ENCODE results near the gene DMD.

Gene DMD

DNA sequence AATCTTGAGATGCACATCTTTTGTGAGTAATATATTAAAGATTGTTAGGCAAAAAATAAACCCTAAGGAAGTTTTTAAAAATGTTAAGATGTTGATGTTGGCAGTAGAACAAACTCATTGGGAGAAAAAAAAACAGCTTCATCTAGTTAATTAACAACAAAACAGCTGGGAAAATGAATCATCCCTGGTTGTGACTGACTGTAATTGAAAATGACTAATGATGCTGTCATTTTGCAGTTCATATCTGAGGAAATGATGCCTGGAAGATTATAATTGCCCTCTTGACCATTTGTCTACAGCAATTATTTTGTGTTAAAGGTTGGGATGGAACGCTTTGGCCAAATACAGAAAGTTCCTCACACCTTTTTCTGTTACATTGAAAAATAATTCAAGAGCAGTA is 1379.1 kb downstream of the DMD start:
- no peak for DNase-seq

DNA sequence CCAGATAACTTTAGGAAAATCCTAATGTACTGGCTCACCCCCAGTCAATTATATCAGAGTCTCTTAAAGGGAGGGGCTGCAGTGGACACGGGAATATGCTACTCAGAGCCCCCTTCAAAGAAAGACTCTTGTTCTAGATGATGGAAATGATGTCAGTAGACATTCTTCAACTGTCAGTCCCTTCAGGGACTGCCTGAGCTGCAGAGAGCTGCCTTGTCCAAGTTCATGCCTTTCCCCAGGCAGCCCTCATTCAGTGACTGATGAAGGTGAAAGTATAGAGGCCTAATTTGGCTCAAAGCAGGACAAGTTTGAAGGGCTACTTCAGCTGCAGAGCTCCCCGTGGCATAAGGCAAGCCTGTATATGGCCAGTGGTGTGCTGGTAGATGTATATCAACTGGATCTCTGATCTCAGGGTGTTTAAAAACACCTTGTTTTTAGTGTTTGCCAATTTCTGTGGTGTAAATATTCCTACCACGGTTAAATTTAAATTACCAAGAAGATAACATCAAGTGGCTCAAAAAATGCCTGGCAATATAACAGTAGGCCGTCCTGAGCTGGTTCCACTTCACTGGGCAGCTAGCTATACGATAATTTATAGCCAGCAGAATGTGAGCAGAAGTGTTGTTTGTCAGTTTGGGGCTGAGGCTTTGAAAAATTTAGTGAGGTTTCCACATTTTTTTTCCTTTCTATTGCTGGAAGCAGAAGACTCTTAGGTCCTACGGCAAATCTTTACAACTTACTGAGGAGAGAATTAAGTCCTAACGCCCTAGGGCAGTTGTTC is 1390.7 kb downstream of the DMD start:
- no peak for DNase-seq

DNA sequence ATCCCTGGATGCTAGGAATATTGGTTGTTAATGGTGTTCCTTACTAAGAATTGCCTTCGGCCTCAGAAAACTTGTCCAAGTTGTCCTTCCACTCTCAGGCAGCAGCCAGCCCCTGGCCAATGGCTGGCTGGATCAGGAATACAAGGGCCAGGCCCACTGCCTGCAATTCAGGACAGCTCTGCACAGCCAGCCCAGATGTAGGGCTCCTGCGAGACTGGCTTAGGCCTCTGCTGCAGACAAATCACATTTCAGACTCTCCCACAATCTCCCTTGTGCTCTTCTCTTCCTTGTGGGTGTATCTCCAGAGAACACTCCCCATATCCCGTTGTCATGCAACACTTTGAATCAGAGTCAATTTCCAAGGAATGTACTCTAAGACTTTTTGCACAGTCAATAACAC is 1391.9 kb downstream of the DMD start:
- no peak for DNase-seq

DNA sequence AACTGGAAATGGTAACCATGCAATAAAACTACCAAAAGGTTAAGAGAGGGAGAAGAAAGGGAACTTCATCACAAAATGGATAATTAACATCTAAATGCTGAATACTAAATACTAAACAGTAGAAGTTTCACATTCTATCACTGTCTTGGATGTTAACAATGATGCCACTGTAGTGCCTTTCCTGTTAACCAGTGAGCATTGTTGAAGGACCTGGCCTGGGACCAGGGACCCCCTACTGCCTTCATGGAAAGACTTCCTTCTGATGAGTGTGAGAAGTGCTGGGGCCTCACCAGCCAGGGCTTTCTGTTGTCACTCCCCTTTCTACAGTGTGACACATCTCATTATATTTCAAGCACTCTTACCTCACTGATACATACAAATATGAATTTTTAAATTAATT is 1400.2 kb downstream of the DMD start:
- no peak for DNase-seq

DNA sequence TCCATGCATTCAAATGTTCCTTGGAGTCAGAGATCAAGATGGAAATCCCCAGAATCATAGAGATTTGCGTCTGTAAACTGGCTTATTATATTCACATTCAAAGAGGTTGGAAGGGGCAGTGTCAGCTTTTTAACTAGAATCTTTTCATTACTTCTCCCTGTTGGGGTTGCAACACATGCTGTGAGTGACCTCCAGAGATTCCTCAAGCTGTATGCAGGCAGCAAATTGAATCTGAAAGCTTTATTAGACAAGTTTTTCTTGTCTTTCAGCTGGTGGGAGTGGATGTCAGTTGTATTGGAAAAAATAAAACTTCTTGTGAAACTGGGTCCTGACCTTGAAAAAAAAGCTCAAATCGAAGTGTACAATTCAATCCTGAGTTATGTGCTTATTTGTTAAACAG is 1403.0 kb downstream of the DMD start:
- no peak for DNase-seq

DNA sequence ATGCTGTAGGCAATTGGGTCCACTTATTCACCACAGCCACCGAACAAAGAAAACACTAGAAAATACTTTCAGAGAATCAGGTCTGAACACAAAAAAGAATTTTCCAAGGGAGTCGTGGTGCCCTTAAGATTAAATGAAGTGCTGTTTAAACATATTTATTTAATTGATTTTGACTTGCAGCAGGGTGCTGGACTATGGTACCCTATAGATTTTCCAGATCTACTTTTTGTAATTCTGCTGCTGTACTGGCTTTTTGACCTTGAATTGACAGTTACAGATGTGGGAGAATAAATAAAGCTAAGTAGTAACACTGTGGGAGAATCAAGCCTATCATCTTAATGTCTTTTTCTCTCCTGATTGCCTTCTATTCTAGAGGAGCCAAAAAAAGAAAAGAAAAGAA is 1404.2 kb downstream of the DMD start:
- DNase-seq = no peak

DNA sequence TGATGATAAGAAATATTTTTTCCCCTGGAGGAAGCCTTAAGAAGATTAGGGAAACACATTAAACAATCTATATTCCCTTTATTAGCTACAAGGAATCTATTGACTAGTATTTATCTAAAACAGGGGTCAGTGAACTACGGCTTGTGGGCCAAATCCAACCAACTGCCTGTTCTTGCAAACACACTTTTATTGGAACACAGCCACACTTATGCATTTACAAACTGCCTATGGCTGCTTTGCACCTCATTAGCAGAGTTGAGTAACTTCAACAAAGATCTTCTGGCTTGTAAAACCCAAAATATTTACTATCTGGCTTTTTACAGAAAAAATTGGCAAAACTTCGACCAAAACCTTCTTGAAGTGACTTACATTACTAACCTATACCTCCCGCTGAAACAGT is 1405.6 kb downstream of the DMD start:
- no peak for DNase-seq

DNA sequence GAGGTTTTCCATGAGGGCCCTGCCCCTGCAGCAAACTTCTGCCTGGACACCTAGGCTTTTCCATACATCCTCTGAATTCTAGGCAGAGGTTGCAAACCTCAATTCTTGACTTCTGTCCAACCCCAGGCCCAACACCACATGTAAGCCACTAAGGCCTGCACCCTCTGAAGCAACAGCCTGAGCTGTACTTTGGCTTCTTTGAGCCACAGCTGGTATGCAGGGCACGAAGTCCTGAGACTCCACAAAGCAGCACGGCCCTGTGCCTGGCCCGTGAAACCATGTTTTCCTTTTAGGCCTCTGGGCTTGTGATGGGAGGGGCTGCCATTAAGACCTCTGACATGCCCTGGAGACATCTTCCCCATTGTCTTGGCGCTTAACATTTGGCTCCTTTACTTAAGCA is 1411.1 kb downstream of the DMD start:
- DNase-seq = no peak

DNA sequence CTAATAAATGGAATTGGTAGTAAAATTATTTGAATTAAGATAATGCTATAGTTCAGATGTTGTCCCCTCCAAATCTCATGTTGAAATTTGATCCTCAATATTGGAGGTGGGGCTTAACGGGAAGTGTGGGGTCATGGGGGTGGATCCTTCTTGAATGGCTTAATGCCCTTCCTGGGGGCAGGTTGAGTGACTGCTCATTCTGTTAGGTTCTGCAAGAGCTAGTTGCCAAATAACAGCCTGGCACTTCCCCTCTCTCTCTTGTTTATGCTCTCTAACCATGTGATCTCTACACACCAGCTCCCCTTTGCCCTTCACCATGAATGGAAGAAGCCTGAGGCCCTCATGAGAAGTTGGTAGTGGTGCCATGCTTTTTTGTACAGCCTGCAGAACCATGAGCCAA is 1414.7 kb downstream of the DMD start:
- DNase-seq = no peak

DNA sequence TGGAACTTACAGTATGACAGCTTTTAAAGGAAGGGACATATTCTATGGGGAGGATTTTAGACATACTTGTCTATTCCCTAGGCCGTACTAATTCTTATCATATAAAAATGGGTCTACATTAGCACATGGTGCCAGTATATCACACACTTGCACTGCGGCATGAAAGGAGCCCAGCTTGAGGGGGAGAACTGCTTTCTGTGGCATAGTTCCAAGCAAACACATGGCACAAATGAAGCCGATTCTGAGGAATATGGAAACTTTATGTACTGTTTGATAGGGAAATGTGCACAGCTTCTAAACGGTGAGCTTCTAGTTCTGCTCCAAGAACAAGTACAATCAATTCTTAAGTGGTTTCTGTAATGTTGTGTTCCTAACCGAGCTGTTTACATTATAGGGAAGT is 1463.9 kb downstream of the DMD start:
- DNase-seq = no peak

DNA sequence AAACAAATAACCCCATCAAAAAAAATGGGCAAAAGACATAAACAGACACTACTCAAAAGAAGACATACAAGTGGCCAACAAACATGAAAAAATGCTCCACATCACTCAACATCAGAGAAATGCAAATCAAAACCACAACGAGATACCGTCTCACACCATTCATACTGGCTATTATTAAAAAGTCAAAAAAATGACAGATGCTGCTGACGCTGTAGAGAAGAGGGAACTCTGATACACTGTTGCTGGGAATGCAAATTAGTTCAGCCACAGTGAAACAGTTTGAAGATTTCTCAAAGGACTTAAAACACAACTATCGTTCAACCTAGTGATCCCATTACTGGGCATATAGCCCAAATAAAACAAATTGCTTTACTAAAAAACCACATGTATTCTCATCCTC is 1468.3 kb downstream of the DMD start:
- DNase-seq = no peak

DNA sequence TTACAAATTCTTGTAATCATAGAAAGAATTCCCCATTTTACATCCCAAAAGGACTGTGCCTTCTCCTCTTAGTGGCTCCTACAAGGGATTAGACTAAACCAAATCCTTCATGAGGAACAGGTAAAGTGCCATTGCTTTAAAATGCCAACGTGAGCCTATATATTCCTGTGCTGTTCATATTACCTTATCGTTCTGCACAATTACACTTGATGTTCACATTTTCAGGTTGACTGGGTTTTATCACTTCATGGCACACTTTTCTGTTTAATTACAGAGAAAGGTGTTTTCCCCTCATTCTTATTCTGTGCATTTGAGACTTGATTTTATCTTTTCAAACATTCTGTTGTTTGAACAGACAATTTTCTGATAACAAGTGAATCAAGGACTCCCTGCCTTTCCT is 1493.9 kb downstream of the DMD start:
- no peak for DNase-seq

DNA sequence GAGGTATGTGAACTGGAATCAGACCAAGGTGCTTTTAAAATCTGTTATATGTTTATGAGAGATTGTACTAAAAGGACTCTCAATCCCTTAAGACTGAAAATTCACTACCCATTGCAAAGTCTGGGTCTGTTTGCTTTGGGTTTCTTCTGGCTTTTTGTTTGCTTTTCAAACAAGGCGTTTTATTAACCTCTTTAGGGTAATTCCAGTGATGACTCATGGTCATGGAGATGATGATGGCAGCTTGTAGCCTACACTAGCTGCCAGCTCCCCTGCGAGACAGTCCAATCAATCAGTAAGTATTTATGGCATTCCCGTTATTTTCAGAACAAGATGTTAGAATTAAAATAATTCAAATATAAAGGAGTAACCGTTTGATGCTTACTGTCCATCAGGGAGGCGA is 1495.7 kb downstream of the DMD start:
- DNase-seq = no peak

DNA sequence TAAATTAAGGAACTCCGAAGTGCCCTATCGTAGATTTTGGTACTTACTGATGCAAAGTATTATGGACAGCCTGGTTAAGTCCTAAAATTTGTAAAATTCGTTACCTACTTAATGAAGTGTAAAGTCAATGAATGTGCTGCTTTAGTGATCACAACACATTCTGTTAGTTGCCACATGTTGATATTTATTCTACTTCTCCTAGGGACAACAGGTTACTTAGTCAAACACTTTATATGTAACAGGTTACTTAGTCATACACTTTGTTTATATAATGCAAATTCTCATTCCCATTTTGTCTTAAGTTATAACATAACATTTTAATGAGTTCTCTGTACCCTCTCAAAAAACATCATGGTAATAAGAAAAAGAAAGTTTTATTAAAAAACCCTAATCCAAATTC is 1496.6 kb downstream of the DMD start:
- DNase-seq = no peak

DNA sequence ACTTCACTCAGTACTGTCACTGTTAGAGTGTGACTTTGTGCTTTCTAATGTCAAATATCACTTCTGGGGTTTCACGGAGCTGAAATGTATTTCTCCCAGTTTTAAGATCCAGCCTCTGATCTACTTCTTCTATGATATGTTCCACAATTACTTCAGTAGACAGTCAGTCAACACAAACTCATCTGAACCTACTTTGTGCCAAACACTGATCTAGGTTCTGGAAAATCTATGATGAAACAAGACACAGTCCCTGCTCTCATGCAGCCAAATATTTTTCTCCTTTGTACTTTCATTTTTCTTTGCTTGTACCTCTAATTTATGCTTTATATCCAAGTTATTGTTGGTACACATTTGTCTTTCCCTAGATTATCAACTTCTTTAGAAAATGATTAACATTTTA is 1498.2 kb downstream of the DMD start:
- no peak for DNase-seq

DNA sequence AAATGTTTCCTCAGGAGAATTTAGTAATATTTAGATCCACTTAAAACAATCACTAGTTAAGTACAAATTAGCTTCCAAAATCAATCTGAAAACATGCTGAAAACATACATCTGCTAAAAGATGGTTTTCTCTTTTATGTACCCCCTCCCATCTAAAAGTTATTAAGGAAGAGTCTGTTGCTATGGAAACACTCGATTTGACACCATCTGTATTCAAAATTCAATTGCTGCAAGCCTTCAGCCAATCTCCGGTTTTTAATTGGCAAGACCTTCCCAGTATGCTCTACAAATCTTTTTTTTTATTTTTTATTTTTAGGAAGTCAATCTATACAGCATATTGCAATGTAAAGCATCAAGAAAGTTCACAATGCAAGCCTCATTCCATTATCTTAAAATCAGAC is 1500.2 kb downstream of the DMD start:
- DNase-seq = no peak

DNA sequence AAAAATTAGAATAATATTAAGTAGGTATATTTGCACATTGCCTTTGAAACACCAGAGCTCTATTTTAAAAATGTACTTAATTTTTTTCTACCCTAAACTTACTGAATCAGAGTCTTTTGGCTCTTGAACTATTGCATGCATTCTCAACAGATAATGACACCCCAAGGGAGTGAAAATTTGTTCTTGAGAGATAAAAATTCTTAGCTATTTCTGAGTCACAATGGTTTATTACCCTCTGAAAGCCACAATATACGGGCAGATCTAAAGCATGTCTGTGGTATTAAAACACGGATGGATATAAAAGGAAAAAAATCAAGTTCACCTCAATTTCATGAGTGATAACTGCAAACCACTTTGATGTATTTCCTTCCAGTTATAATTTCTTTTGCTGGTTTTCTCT is 1503.2 kb downstream of the DMD start:
- no peak for DNase-seq

DNA sequence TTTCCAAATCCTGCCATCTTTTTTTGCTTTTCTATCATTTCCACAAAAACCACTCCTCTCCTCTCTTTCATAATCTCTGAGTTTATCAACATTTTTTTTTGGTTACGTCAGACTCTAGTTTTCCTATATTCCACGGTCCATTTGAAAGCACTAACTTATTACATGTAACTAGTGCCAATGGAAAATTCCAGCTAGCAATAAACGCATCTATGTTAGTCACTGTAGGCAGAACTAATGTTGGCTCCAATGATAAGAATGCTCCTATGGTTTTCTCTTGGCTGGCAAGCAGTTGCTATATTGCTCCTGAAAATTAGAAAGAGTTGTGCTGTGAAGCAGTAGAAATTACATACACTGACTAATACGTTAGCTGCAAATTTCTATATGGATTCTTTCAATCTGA is 1504.9 kb downstream of the DMD start:
- no peak for DNase-seq

DNA sequence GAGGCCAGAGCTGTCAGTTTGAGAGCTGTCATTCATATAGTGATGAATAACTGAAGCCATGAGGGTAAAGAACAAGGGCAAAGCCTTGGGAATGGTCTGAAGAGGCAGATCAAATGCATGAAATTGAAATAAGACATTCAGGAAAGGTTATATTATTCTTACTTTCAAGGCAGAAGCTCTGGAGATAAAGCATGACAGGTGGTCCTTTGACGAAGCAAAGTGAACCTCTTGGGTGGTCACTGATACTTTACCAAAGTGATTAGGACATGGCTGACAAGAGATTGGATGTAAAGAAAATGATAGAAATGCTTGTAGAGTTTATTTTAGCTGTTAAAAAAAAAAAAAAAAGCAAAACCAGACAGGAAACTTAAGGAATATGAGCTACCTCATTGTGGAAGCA is 1505.5 kb downstream of the DMD start:
- DNase-seq = no peak

DNA sequence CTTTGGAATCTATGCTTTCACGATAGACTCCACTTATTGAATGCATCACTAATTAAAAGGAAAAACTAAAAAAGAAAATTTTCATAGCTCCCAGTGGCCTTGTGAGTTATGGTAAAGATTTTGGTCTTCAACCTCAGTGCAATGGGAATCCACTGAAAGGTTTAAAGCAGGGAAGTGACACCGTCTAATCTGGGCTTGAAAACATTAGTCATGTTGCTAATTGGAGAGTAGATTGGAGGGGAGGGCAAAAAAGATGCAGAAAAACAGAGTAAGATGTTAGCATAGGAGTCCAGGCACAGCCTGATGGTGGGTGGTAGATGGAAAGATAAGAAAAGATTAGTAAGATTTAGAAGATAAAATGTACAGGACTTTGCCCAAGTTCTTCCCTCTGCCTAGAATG is 1506.4 kb downstream of the DMD start:
- DNase-seq = no peak

DNA sequence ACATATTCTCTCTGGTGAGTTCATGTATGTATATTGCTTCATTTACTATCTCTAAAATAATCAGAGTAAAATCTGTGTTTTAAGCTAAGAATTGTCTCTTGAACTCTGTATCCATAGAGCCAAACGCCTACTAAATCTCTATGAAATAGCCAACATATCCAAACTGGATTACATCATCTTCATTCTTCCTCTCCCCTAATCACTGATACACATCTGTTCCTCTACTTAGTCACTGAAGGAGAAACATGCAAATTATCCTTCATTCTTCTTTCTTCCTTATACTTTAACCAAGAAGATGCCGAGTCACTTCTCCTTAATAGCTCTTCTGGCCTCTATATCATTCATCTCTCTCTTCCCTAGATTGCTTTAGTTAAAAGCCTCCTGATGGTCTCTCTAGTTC is 1509.1 kb downstream of the DMD start:
- no peak for DNase-seq

DNA sequence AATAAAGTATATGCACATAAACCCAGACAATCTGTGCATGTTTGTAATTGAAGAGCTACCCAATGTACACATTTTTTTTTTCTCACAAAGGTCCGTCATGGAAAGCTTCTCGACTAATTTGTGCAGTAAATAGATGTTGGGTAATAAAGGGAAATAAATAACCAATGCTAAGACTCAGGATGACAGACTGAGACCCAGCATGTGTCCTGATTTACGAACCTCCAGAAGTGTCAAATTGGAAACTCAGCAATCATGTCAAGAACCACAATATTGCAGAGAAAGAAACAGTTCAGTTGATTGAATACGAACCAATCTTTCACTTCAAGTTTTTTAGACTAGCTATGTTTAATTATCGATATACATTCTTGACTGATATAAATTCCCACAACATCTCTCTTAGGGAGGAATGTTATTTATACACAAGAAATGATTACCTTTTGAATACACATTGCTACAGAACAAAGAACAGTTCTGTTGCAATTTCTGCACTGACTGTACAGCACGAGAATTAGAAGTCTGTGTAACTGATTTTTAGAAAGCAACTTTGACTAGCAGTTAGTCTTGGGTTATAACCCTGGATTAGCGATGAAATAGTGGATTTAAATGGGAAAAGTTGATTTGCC is 1513.9 kb downstream of the DMD start:
- DNase-seq = no peak

DNA sequence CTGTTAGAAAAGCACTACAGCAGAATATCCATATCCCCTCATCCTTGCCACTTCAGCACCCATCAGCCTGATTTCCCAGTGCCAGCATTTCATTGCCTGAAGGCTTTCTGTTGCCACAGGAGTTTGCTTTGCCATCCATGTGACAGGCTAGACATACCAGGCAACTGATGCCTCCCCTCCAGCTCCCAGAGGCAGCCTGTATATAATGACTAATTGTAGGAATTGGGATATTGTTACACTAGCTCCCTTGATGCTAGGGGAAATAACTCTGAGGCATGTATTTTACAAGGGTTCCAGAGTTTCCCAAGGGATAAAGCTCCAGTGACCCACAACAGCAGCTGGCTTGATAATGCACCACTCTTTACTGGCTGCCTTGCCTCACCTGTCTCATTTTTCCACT is 1531.5 kb downstream of the DMD start:
- DNase-seq = no peak

DNA sequence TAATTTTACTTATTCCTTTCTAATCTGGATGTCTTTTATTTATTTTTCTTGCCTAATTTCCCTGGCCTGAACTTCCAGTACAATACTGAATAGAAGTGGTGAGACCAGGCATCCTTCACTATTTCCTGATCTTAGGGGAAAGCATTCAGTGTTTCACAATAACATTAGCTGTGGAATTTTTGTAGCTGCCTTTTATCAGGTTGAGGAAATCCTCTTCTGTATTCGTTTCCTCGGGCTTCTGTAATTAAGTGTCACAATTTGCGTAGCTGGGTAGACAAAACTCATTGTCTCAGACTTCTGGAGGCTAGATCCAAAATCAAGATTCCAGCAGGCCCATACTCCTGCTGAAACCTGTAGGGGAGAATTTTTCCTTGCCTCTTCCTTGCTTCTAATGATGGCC is 1541.1 kb downstream of the DMD start:
- DNase-seq = no peak

DNA sequence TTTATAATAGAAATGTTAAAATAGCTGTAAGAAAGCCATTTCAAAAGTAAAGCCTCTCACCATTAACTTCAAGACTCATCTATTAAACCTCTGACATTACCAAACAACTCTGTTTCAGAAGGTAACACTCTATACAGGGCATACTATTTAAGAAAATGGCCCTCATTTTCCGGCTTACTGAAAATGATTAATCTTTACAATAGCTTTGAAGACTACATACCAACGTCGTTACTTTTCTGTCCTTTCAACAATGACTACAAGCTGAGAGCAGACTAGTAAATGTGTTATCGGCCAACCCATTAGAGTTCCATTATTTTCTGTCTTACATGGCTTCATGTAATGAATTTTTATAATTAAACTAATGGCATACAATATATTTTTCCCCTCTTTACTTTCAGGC is 1545.9 kb downstream of the DMD start:
- DNase-seq = no peak
